Fibroblast of skin of left quadriceps (primary cell): ENCODE measurements around the gene ORC5.
"Not testable (repeated sequence)": the region's sequence is repeated elsewhere in the genome, so short reads cannot be mapped to it uniquely, and the experiment has no call there.

Experiments used
- DNase-seq, 2 experiments: peaks; one replicate each; pipeline ENCODE4 v3.0.0-alpha.2; 2013; ENCODE audit warnings: low read depth in 2 of 2

The ORC5 gene

DNA sequence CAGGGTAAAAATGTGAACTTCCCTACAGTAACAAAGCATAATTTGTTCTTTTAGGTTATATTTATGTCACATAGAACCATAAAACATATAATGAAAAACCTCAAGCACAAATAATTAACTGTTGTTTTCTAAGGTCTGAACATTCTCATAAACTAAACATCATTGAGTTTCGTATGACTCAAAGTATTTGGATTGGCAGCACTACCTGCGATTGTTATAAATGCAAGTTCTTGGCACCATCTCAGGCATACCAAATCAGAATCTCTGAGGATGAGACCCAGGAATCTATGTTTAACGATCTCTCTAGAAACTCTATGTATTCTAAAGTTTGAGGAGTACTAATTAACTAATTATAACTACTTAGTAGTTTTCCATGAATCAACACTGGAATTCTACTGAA is 22.5 kb downstream of the ORC5 start:
- no peak for DNase-seq

DNA sequence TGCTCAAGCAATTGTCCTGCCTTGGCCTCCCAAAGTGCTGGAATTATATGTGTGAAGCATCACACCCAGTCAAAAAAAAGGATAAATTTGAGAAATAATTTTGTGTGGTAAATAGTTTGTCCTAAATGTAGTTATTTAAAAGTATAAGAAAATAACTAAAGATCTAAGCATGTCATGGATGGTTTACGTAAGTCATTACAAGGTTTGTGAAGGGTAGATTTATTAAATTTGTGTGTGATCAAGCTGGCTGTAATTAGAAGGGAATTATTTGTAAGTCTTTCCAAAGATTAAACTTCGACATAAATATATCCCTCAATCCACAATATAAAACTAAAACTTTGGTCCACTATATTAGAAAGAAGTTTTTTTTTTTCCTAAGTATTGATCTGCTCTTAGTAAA is 28.6 kb downstream of the ORC5 start:
- DNase-seq = no peak

GRCh38 chr7:104177565-104178083 is 30.2 kb downstream of the ORC5 start:
- DNase-seq = not testable (repeated sequence)

GRCh38 chr7:104176332-104176731 is 31.5 kb downstream of the ORC5 start:
- no peak for DNase-seq

- DNase-seq = no peak
Observed at GRCh38 chr7:104175361-104175984, 32.3 kb downstream of the ORC5 start.

DNA sequence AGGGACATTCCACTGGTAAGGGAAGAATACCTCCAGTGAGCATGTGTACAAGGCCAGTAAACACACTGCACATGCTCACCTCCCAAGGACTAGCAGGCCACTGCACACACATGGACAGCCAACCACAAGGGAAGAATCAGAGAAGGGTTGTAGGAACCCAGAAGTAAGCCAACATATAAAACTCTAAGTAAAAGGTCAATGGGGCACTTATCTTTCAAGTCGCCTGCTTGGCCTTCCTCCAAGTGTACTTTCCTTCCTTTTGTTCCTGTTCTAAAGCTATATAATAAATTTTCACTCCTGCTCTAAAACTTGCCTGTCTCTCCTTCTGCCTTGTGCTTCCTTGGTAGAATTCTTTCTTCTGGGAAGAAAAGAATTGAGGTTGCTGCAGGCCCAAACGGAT is 33.0 kb downstream of the ORC5 start:
- DNase-seq = no peak

DNA sequence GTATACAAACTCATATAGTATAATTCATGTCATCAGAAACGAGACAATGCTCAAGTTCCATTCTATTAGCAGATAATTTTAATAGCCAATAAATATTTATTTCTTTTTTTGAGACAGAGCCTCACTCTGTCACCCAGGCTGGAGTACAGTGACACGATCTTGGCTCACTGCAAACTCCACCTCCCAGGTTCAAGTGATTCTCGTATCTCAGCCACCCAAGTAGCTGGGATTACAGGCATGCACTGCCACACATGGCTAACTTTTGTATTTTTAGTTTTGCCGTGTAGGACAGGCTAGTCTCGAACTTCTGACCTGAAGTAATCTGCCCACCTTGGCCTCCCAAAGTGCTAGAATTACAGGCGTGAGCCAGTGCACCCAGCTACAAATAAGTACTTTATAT is 45.7 kb downstream of the ORC5 start:
- no peak for DNase-seq

DNA sequence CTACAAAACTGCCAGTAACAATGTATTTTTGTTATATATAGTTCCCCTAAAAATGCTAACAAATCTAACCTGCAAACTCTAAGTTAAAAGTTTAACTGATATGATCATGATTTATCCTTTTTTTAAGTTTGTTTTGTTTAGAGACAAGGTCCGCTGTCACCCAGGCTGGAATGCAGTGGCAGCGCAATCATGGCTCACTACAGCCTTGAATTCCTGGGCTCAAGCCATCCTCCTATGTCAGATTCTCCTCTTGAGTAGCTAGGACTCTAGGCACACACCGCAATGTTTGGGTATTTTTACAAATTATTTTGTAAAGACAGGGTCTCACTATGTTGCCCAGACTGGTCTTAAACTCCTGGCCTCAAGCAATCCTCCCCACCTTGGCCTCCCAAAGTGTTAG is 46.6 kb downstream of the ORC5 start:
- no peak for DNase-seq

GRCh38 chr7:104160375-104160774 is 47.4 kb downstream of the ORC5 start:
- peak in 1 of 2 experiments; percentile 4 for DNase-seq

DNA sequence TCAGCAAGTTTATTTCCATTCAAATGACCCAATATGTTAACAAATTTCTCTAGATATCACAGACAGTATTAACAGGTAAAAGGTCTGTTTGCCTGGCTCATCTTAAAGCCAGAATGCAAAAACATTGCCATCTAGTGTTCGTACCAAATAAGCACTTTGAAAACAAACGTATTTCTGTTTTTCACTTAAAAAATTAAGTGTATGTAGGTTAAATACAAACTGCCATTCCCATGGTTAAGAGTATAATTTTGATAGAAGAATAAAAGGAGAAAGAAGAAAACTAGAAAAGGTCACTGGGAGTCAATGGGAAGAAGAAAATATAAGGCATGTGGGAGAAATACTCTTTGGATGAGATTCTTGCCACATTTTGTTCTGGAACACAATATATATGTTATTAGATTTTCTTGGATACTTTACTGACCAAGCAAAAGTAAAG is 51.0 kb downstream of the ORC5 start:
- no peak for DNase-seq

- DNase-seq = no peak
Observed at GRCh38 chr7:104153287-104153686, 54.5 kb downstream of the ORC5 start.

DNA sequence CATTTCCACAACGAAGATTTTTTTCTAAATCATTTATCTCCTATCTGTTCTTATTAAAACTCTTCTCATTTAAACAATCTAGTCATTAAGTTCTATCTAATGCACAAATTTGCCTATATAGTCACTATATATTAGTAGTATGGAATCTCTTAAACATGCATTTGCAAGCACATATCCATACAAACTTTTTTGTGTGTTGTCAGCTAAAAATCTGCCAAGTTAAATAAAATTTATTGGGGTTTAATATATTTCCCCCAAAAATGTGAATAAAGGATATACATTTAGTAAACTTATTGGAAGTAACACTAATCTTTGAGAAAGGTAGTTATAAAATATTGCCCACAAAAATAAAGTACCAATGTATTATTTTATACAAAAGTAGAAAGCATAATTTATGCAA is 55.3 kb downstream of the ORC5 start:
- no peak for DNase-seq

- DNase-seq = no peak
Observed at GRCh38 chr7:104150470-104150869, 57.3 kb downstream of the ORC5 start.

DNA sequence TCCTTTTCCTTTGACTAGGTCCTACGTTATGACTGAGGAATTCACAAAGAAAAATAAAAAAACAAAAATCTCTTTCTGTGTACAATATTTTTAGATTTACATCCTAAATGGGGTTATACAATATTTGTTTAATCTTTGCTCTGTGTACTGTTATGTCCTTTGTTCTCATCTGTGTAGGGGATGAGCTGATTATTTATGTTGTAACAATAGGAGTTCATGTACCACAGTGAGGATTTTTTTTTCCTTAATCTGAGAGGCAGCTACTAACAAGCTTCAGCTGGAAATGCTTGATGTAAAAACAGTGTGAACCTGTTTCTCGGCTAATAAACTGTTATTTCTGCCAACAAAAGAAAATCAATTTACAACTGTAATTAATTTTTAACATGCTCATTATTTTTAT is 58.0 kb downstream of the ORC5 start:
- no peak for DNase-seq

- DNase-seq = no peak
Observed at GRCh38 chr7:104142147-104142546, 65.7 kb downstream of the ORC5 start.

GRCh38 chr7:104137971-104138370 is 69.8 kb downstream of the ORC5 start:
- peak; percentile 15 for DNase-seq

DNA sequence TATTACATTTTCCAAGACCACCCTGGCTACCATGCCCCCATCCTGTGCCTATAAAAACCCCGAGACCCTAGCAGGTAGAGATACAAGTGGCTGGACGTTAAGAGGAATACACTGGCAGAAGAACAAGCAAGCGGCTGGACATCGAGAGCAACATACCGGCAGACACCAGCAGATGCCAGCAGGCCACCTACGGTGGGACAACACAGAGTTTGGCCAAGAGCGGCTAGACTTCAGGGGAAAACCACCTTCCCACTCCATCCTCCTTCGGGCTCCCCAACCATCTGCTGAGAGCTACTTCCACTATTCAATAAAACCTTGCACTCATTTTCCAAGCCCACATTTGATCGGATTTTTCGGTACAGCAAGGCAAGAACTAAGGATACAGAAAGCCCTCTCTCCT is 70.3 kb downstream of the ORC5 start:
- DNase-seq = no peak

DNA sequence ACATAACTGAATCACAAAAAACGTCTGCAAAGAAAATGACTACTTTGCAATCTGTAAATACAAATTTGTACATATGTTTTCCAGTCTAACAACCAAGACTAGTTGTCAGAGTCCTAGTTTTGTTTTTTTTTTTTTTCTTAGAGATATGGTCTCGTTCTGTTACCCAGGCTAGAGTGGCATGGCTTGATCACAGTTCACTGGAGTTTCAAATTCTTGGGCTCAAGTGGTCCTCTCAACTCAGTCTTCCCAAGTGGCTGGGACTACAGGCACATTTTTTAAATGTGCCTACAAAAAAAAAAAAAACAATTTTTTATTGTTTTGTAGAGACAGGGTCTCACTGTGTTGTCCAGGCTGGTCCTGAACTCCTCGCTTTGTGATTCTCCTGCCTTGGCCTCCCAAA is 70.8 kb downstream of the ORC5 start:
- DNase-seq = no peak

GRCh38 chr7:104136561-104136960 is 71.3 kb downstream of the ORC5 start:
- no peak for DNase-seq

DNA sequence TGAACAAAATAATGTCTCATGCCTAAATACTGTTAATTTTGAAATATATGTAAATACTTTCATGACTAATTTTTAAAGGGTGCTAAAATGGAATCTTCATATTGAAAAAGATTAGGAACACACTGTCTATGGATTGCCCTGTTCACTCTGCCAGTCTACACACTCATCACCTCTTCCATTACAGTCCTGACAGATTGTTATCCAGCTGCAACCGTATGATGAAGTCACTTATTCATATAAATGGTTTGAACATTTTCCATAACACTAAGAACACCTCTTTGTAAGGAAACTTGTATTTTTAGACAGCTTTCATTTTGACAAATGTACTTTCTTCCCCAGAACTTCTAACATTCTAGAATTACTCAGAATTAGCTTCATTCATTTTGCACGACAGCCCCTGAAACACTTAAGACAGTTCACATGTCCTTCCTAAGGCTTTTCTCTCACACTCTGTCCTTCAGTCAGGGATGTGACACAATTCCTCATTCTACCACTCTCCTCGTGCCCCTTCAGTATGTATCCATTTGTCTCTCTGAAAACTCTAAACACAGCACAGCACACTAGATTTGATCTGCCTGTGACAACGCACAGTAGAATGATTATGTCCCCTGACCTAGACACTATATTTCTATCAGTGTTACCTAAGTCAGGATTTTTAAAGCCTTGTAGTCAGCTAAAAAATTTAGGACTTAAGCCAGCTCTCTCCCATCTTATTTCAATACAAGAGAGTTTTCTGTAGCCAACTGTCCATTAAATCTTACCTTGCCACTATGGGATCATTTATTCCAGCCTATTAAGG is 71.9 kb downstream of the ORC5 start:
- DNase-seq = no peak

- no peak for DNase-seq
Observed at GRCh38 chr7:104133238-104133637, 74.6 kb downstream of the ORC5 start.

DNA sequence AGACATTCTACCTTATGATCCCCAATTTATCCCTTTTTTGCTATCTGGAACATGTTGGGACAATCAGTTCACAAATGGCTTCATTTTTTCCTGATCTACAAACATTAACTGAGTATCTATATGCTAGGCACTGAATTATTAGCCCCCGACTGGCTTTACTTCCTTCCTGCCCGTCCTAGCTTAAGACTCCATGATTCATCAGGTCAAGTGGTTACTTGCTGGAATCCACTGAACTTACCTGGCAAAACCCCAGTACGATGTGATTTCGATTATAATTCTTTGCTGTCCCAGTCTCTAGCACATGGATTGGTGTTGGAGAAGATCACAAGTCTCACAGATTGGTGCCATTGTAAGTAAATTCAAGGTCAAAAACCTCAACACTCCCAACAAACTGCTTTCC is 77.1 kb downstream of the ORC5 start:
- no peak for DNase-seq

DNA sequence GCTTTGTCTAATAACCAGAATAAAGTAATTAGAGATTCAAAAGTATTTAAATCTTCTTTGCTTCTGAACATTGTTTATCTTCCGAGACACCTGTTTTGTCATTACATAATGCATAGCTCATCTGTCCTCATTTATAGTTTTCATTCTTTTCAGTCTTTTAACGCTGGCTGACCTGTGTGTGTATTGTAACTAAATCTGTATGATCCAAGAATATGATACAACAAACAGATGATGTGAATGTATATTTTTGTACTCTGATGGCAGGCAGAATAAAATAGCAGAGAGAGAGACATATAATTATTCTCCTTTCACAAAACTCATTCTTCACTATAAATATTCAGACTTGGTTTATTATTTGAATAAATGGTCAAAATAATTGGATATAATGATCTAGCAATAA is 80.6 kb downstream of the ORC5 start:
- no peak for DNase-seq
